Right renal cortex interstitium (tissue), 3 donors: Measurements from ENCODE around the gene UGT3A2. TPM values are rescaled to one million over a fixed set of nuclear protein-coding genes. Genes with fewer than 3 reads are reported as not detected.

ENCODE experiments used
- DNase-seq, 3 donors: peaks; one replicate each; pipeline ENCODE4 v3.0.0-alpha.2; 2013; ENCODE audit warnings: low read depth in 3 of 3, low spot score in 2 of 3
- polyA plus RNA-seq, 3 donors: library from polyadenylated mRNA; unstranded; fragments of 120-200 nt; gene quantifications; one replicate each; pipeline ENCODE4 v1.2.1, GENCODE V29; 2013; ENCODE audit not compliant: insufficient read length in 3 of 3

The UGT3A2 gene
- polyA plus RNA-seq, 3 donors = 10.2 to 15.8 (median 13.6) TPM

DNA sequence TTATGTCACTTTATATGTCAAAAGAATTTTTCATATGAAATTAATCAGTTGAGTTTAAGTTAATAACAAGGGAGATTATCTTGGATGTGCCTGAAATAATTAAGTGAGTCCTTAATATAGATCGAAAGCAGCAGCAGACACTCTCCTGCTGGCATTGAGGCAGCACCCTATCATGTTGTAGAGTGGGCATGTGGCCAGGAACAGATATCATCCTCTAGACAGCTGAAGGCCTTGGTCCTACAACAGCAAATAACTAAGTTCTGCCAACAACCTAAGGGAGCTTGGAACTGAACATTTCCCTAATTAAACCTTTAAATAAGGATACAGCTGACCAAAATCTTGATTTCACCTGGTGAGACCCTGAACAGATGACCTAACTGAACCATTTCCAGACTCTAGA, 49.7 kb downstream of the UGT3A2 start:
- DNase-seq = no peak

DNA sequence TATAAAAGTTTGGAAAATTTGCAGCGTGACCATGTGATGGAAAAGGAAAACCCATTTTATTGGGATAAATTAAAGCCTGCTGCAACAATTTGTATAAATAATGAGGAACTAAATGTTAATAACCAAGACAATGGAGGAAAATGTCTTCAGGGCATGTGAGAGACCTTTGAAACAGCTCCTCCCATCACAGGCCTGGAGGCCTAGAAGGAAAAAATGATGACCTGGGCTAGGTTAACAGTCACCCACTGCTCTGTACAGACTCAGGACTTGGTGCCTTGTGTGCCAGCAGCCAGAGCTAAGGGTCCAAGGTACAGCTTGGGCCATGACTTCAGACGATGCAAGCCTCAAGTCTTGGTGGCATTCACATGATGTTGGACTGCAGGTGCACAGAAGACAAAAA, 53.5 kb downstream of the UGT3A2 start:
- no peak for DNase-seq

DNA sequence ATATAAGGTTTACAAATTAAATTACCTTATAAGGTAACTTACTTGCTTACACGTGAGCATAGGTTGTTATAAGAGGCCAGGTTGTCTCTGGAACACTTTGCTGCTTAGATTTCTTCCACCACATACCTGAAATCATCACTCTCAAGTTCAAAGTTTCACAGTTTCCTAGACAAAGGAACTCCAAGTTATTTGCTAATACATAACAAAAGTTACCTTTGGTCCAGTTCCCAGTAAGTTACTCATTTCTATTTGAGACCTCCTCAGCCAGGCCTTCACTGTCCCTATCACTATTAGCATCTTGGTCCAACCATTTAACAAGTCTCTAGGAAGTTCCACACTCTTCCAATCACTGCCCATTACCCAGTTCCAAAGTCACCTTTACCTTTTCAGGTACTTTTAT, 57.0 kb downstream of the UGT3A2 start:
- DNase-seq = no peak

DNA sequence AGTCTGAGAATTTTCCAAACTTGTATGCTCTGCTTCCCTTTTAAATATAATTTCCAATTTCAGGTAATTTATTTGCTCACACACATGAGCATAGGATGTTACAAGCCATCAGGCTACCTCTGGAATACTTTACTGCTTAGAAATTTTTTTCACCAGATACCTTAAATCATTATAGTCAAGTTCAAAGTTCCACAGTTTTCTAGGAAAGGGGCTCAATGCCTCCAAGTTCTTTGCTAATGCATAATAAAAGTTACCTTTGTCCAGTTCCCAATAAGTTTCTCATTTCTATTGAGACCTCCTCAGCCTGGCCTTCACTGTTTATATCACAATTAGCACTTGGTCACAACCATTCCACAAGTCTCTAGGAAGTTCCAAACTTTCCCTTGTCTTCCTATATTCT, 59.3 kb downstream of the UGT3A2 start:
- no peak for DNase-seq

DNA sequence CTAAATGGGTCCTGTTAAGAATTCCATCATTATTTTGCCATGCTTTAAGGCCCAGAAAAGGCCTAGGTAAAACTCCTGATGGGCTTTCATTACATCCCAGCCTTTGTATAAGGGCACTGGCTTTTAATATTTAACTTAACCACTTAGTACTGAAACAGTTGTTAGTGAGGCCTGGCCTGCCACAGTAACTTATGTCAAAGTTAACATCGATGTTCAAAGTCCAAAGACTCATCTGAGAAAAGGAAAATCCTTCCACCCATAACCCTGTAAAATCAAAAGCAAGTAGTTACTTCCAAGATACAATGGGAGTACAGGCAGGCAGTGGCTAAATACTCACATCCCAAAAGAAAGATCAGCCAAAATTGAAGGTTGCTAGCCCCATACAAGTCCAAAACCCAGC, 60.5 kb downstream of the UGT3A2 start:
- no peak for DNase-seq

DNA sequence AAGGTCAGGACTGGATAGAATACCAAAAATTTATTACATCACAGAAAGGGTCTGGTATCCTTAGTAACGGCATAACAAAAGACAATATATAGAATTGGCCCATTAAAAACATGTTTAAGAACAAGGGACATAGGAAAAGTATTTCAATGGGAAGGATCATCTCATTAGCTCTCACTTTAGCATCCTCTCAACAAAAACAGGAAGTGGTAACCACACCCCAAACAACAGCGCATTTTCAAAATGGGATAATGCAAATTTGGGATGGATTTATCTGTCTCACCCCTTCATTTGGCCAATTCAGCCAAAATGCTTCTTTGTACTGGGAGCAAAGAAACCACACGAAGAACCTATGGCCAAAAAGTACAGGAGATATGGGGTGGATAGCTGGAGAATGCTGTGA, 65.7 kb downstream of the UGT3A2 start:
- no peak for DNase-seq

DNA sequence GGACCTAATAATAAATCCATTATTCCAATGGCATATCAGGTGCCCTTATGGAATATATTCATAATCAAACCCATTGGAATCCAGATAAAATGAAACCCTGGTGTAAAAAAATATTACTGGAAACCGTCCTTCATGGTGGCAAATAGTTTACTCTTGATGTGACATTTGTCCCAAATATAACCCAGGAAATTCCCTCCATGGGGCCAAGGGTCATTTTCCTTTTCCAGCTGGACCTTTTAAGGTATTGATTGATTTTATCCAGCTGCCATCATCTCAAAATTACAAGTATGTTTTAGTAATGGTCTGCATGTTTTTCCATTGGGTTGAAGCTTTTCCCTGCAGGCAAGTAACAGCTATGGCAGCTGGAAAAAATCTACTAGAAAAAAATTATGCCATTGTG, 67.1 kb downstream of the UGT3A2 start:
- DNase-seq = no peak

DNA sequence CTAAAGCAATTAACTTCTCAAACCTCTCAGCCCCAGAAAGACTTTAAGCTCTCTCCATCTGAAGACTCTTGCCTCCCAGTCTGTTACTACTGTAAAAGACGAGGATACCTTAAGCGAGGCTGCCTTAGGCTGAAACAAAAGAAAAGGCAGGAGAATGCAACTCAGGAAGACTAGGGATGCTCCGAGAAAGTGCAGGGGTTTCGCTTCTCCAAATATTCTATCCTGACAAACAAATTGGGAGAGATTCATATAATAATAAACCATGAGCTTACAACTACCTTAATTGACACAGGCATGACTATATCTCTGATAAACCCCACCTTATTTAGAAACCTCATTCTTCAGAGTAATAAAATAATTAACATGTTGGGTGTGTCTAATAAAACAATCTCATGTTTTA, 70.6 kb downstream of the UGT3A2 start:
- DNase-seq = no peak

DNA sequence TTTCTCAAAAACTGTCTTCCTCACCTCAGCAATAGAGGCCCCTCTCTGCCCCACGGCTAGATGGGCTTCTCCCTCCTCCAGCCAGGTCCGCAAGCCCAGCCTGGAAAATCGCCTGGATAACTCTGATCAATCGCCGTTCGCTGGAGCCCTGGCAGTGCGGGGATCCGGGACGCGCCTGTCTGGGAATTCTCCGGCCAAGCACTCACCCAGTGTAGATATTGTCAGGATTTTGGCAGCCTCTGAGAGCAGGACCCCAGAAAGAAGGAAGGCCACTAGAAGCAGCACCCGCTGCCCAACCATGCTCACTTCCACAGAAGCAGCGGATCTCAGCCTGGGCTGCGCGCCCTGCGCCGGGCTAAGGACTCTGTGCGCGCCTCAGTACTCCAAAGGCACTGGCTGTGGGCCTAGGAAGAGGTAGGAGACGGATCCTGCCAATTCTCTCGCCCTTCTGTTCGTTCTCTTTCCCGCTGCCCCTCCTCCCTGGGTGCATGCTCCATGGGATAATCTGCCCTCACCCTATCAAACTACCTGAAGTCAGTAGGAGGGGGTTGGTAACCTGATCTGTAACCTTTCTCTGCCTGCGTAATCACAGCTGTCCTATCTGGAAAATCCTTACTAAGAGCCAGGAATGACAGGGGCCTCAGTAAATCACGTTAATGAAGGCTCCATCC, 75.6 kb downstream of the UGT3A2 start, which contains the start of gene UGT3A1:
TSS of gene UGT3A1 (minus strand) at position 450 of the 671 bp plus-strand sequence. CDS start at position 300, 150 bp downstream.
- peak; percentile 56 to 61 (median 57) for DNase-seq

DNA sequence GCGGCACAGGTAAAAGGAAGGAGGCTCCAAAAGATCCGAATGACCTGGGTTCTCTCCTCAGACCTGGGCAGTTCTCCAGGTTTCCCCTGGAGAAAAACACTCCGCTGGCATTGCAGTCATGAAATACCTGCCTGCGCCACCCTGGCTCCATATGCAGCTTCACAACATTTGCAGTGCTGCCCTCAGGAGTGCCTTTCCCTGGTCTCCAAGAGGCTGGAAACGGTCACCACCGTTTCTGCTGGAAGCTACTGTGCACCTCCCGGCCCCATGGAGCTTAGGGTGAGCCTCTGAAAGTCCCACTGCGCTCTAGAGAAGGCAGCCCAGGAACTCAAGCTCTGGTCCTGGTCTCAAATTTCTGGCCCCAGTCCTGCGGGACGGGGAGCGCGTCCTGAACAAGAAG, 76.2 kb downstream of the UGT3A2 start:
- no peak for DNase-seq

DNA sequence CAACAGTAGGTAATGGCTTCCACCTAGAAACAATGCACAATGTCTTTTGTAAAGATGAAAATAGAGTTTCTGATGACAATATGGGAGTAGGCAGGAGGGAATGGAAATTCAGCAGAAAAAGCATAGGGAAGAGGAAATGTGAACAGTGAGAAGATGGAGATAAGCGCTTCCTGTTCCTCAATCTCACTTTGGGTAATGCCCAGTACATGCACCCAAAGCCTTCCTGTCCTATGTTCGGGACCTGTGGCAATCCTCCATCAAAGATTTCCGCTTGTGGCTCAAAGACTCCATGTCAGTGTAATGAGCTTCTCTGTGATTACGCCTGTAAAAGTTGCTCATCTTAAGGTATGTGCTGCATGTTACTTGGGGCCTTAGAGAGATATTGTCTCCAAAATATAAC, 78.2 kb downstream of the UGT3A2 start:
- DNase-seq = no peak

DNA sequence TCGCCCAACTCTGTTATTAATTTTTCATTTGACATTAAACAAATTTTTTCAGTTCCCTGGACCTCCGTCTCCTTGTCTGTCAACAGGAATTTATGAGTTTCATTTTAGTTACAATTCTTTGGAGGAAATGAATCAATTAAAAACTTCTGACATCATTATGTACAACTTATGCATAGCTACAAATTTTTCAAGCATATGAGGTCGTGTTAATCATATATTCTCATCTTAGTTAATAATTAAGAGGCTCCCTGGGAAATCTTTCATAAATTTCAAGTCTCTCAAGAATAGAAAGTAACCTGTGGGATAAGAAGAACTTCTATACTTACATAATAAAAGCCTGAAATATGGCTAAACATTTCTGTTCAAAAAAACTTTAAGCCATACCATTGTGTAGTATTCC, 78.9 kb downstream of the UGT3A2 start:
- peak in 1 of 3 donors; percentile 10 for DNase-seq

Other genes with a start within 250 kb of the UGT3A2 start
- gene IL7R, start 210.0 kb downstream of the UGT3A2 start, polyA plus RNA-seq = under 1 TPM; 0.37 to 0.93 (median 0.60) TPM
- gene CAPSL, start 128.3 kb downstream of the UGT3A2 start, polyA plus RNA-seq = 1 to 10 TPM; 5.3 to 8.2 (median 7.6) TPM
- 100 to 1,000 TPM; 102 to 125 (median 106) TPM for gene UGT3A1, start 75.5 kb downstream of the UGT3A2 start, polyA plus RNA-seq
- gene LMBRD2, start 85.0 kb upstream of the UGT3A2 start, polyA plus RNA-seq = 10 to 100 TPM; 17.7 to 20.7 (median 18.1) TPM
- gene SKP2, start 85.2 kb upstream of the UGT3A2 start, polyA plus RNA-seq = 10 to 100 TPM; 41.4 to 45.0 (median 43.4) TPM
- gene NADK2, start 175.0 kb upstream of the UGT3A2 start, polyA plus RNA-seq = 10 to 100 TPM; 54.0 to 60.4 (median 59.4) TPM
- 1 to 10 TPM; 7.6 to 8.3 (median 7.7) TPM for gene RANBP3L, start 235.0 kb upstream of the UGT3A2 start, polyA plus RNA-seq